Effector CD8-positive, alpha-beta T cell (primary cell): ENCODE data around the gene CHRNA5.

Experiments used
- DNase-seq: peaks from one replicate; lab custom pipeline; 2025; lab: John Stamatoyannopoulos, UW

CHRNA5 gene

DNA sequence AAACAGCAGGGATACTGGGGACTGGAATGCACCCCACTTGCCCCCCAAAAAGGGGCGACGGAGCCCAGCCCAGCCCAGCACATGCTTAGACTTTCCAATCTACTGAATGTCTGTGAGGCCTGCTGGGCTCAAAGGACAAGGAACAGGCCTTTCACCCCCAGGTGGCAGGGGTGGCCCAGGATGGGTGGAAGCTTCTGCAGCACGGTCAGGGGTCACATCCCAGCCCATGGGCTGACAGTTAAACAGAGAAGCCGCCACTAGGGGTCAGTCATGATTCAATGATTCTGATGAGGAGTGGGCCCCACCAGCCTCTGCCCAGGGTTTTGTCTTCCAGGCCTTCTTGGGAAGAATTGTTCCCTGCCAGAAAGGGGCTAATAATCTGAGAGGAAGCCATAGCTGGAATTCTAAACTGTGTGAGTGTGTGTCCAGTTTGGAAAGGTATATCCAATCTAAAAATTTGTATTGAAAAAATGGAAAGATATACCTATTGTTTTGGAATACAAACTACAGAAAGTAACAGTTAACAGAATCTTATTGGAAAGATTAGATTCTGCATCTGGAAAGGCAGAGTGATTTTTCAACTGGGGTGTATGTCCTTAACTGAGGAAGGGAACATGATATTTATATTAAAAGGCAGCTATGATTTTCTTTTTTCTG is 73.5 kb downstream of the CHRNA5 start:
- DNase-seq, result peak; percentile 12

GRCh38 chr15:78640527-78641101 is 75.3 kb downstream of the CHRNA5 start:
- no peak for DNase-seq

- DNase-seq, result no peak
Observed at GRCh38 chr15:78641102-78641748, 75.9 kb downstream of the CHRNA5 start, which contains the start of gene CHRNB4. CHRNB4 (minus strand) TSS chr15:78641210; CDS start chr15:78641133, 77 bp downstream.

DNA sequence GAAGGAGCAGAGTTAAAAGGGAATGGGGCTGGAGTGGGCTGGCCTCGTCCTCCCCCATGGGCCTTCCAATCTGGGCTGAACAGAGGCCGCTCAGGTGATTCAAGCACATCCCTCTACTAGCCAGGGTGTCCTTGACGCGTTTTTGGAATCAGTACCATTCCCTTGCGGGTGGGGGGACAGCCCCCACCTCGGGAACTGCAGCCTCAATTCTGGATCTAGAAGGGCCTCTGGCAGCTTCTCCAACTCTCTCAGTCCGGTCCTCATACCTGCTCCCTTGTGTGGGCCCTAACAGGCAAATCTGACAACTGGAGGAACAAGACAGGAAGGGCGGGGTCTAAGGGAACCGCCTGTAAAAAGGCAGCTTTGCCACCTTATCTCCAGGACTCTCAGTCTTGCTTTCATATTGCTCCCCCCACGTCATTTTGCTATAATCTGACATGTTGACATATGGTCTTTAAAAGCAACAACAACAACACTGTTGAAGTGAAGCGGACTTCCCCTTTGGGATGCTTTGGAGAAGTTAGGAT is 76.5 kb downstream of the CHRNA5 start:
- DNase-seq, result no peak

DNA sequence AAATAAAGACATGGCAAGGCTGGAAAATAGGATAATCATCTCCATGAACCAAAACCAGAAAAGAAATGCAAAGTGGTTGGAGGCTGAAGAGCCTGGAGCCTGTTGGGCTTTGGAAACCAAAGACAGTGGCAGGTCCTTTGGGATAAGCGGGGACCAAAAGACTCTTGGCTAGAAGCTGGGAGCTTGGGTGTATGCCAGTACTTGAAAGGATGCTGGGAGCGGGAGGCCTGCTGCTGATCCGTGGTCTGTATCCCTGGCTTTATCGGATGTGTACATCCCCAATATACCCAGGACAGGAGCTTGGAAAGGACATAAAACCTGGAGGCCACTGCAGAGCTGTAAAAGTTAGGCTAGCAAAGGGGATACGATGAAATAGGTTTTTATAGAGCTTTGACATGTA is 77.0 kb downstream of the CHRNA5 start:
- DNase-seq, result no peak
